GM10847 (cell line): ENCODE data around the gene C15orf61.

ENCODE experiments used
- POLR2A ChIP-seq: IDR thresholded peaks from 2 replicates; pipeline ENCODE4 v1.6.1; 2011; ENCODE audit not compliant: insufficient read length; ENCODE audit errors: extremely low read depth

C15orf61 gene

DNA sequence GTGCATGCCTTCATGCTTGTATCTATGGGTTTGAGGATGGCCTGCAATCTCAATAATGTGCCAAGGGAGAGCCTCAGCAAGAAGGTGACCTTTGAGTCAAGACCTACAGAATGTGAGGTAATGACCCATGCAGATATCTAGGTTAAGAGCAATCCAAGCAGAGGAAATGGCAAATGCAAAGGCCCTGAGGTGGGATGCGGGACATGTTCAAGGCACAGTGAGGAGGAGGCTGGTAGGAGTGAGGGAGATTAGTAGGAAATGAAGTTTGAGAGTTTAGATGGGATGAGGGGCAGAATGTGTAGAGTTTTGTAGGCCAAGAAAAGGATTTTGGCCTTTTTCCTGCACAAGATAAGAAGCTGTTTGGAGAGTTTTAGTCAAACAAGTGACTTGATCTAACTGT lies 16.8 kb downstream of the C15orf61 start:
- TF ChIP-seq POLR2A: no peak

DNA sequence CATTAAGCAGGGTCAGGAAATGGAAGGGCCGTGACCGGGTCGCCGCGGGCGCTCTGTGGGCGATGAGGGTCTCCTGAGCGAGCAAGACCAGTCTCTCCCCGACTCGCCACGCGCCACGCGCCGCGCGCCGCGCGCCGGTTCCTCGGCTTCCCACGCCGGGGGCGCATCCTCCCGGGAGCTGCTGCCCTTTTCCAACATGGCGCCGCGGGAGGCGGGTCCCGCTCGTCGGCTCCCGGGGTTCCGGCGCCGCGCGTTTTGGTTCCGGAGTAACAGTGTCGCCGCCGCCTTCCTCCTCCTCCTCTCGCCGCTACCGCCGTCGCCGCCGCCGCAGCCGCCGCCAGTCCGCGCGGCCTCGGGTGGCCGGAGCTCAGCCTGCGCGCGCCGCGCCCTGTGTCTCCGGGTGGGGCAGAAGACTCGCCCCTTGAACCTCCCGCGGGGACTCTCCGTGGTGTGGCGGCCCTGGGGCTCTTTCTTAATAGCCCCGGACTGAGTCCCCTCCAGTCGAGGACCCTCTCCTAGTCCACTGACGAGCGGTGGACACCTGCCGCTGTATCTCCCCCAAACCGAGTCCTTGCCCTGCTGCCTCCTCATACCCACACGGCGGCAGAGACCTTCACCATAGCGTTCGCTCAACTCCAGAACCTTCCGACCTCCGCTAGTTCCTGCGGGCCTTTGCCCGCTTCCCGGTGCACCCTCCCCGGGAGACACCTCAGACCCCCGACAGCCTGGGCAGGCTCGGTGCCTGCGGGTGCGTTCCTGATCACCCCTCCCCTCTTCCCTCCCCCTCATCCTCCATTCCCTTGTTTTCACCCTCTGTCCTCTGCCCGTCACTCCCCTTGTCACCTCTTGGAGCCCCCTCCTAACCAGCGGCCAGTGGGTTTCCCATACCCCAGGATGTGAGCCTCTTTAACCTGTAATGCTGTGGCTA lies 21.8 kb downstream of the C15orf61 start, which contains the start of gene MAP2K5:
Gene MAP2K5 (plus strand): TSS at position 284 of the 928 bp plus-strand sequence. CDS start 633 bp downstream, at position 917.
- peak; percentile 72 for TF ChIP-seq POLR2A

DNA sequence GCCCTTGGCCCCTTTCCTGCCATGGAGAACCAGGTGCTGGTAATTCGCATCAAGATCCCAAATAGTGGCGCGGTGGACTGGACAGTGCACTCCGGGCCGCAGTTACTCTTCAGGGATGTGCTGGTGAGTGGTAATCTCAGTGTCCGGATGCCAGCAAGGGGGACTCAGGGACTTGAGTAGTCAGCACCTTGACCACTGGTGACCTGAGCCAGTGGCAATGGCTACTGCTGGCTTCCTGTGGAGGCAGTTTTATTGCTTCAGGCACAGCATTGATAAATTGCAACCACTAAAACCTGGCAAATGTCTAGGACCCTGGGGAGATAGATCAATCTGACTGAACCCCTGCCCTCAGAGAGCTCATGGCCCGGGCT lies 22.4 kb downstream of the C15orf61 start:
- no peak for TF ChIP-seq POLR2A

DNA sequence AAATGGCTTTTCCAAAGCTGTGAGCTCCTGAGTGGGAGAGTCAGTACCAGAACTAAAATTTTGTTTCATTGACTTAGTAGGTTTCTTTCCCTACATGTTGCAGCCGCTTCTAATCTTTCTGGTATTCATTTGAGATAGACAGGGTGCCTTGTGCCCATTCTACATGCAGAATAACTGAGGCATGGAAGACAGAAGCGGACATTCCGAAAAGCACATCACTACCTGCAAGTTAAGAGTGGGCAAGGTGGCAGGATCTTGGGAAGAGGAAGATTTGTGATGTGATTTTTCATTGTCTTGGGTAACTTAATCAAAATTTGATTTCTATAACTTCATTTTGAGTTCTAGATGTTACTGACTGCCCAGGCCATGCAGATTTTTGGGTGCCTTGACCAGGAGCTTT lies 23.5 kb downstream of the C15orf61 start:
- no peak for TF ChIP-seq POLR2A

DNA sequence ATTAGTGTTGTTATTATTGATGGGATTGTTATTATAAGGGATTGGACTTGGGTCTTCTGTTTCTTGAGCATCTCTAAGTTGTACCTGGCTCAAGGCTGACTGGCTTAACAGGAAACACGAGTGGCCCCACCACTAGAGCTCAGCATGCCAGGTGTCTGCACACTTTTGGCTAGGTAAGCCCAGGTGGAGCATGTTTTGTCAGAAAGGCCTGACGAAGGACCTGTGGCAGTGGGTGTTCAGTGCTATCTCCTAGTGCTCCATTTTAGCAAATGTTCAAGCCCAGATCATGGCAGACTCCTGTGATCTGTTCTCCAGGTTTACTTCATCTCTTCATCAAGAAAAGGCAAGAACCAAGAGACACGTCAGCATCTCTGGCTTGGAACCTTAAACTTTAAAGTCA lies 24.9 kb downstream of the C15orf61 start:
- no peak for TF ChIP-seq POLR2A

DNA sequence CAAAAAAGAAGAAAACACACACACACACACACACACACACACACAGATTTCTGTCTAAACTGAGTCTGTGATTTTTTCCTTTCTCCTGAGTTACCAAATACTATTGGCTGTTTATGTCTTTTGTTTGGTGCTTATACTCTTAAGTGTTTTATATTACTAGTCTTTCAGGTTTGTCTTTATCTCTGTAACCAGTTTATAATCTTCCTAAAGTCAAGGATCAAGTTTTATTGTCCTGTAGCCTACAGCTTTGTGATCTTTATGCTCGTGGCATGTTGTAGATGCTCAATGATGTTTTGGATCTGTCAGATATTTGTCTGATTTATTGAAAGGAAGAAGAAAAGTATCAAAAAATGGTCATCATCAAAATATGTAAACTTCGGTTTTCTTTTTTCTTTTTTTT lies 26.1 kb downstream of the C15orf61 start:
- TF ChIP-seq POLR2A: no peak

DNA sequence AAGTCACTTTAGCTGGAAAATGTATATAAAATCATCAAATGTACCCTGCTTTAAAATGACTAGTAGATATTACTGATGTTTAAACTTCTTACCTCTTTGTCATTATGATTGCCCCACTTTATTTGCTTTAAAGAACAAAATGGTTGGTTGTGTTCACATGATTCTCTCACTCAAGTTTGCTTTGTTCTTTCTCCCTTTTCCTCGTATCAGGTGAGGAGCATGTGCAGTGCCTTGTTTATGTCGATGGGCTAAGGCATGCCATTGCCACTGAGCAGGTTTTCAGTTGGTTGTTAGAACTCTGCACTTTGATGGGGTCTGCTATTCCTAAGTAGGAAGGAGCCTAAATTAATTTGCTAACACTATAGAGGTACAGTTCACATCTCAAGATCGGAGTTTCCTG lies 26.9 kb downstream of the C15orf61 start:
- no peak for TF ChIP-seq POLR2A

DNA sequence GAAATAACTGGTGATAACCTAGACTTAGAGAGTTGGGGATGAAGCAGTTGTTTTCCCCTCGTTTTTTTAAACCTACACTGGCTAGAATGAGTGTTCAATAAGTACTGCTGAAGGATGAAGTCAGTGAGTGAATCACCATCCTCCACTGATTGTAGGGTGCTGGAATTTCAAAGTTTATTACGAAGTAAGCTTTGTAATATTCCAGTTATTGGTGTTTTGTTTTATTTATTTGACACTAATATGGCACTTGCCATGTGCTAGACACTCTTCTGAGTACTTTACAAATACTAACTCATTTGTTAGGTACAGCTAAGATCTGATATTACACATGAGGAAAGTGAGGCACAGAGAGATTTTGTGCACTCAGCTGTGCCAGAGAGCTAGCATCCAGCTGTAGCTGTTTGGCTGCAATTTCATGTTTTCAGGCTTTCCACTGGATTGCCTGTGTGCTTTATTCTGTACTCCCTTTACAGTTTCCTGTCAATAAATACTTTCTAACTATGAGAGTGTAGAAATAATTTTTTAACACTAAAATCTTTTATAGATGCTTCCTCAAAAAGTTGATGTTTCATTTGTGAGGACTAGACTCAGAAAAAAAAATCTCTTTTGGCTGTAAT lies 27.4 kb downstream of the C15orf61 start:
- TF ChIP-seq POLR2A: no peak

DNA sequence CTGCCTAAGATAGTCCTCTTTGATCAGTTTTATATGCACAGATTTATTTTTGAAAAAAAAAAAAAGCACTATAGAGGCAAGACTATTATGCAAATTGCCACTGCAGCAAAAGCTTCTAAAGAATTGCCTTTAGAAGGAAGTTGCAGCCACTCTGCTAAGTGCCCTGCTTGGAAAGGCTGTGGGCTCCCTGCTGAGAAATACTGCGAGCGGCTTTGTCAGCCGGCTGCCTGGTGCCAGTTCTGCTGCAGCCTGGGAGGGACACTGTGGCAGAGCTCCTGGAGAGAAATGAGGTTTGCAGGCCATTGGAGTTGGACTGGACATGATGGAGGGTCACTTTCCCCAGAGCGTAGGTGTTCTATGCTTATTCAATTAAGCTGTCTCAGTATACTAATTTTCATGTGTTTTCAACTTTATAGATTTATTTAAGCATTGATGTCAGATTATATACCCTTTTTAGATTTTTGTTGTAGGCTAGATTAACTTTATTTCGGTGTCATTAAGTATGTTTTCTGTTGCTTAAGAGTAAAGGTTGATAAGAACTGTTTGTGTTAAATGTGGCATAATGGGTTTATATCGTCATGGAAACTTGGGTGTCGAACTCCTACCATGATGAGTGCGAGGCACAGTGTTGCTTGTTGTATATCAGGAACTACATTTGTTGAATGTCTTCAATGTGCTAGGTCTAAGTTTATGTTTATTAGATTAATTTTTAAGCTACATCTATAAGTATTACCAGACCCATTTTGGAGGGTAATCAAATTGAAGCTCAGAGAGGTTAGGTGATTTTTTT lies 28.1 kb downstream of the C15orf61 start:
- TF ChIP-seq POLR2A: no peak

DNA sequence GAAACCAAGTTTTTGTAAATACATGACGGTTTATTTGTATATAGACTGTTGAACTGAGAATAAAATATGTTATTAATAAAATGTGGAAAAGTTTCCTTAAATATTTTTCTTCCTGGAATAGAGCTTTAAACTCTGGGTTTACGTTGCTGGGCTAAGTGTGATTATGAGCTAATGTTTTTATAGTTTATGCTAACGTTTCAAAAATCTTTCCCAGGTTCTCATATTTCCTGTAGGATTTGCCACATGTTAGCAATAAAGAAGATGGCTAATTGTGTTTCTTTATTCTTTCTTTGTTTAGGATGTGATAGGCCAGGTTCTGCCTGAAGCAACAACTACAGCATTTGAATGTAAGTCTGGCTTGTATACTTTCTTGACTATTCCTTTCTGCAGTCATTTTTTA lies 28.8 kb downstream of the C15orf61 start:
- no peak for TF ChIP-seq POLR2A

DNA sequence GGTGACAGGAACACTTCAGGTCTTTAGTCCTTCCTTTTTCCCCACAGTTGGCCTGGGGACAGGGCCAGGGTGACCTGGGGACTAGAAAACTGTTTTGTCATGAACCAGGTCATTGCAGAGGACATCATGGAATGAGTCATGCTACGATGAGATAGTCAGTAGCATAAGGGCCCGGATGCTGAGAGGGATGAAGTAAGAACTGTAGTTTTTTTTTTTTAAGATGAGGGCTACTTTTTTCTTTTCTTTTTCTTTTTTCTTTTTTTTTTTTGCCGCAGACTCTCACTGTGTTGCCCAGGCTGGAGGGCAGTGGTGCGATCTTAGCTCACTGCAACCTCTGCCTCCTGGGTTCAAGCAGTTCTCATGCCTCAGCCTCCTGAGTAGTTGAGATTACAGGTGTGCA lies 29.6 kb downstream of the C15orf61 start:
- no peak for TF ChIP-seq POLR2A

DNA sequence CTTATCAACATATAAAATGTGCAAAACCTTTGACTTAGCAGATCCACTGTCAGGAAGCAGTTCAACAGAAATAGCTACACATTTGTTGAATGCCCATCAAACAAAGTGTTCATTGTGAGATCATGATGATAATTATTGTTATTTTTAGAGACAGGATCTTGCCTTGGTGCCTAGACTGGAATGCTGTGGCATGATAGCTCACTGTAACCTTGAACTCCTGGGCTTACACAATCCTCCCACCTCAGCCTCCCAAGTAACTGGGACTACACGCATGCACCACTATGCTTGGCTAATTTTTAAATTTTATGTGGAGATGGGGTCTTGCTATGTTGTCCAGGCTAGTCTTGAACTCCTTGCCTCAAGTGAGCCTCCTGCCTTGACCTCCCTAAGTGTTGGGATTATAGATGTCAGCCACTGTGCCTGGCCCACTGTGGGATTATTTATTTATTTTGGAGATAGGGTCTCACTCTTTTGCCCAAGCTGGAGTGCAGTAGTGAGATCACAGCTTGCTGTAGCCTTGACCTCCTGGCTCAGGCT lies 30.3 kb downstream of the C15orf61 start:
- no peak for TF ChIP-seq POLR2A

DNA sequence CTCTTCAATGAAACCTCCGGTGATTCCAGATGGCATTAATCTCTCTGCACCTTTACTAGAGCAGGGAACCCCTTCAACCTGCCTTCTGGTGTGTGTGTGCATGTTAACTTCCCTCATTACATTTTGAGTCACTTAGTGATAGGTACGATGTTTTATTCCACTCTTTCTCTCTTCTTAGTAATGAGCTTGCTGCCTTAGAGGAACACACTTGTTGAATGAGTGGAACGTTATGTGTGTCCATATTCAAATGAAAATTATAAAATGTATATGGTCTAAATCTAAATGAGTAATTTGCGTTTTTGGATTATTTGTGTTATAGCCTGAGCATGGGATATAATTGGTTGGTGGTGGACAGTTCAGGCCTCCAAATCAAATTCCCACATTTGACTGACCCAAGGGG lies 33.6 kb downstream of the C15orf61 start:
- no peak for TF ChIP-seq POLR2A

DNA sequence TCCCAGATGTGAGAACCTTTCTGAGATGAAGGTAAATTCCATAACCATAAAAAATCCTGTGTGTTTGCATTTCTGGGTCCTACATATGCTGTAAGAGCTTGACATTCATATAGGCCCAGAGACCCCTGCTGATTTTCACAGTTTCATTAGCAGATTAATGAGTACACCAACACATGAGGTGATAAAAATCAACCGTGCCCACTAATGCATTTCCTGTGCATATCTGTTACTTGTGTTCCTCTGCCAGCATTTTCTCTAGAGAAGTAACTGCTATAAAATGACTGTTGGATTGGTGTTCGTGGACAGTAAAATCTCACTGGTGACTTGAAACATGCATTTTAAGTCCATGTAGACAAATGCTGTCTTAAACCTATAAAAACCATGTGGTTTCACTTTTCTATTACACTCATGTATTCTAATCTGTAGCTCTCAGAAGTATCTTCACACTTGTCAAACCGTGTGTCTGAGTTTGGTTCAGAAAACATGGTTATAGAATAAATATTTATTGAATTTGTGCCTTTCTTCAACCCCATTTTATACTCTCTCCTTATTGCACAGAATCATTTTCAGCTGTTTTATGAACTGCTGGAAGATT lies 36.1 kb downstream of the C15orf61 start:
- no peak for TF ChIP-seq POLR2A

DNA sequence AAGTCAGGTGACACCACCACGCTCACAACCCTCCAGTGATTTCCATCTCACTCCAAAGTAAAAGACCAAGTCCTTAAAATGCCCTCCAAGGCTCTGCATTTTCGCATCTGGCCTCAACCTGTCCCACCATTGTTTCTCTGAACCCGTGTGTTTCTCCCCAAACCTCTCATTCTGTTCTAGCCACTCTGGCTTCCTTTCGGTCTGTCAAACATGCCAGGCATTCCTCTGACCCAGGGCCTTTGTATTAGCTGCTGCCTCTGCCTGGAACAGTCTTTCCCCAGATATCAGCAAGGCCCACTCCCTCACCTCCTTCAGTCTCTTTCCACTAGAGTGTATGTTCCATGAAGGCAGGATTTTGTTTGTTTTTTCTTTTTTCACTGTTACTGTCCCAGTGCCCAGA lies 37.6 kb downstream of the C15orf61 start:
- TF ChIP-seq POLR2A: no peak
